HCT116 (cell line): ENCODE data around the gene MAN1A1.

ENCODE experiments used
- CEBPB ChIP-seq: IDR thresholded peaks from 2 replicates; pipeline ENCODE4 v1.6.1; 2012; ENCODE audit warnings: low read depth
- POLR2A ChIP-seq: IDR thresholded peaks from 2 replicates; pipeline ENCODE4 v1.7.0; 2011; ENCODE audit warnings: borderline replicate concordance; ENCODE audit not compliant: insufficient read depth, insufficient read length; ENCODE audit errors: extremely low read depth
- POLR2AphosphoS5 ChIP-seq: IDR thresholded peaks from 2 replicates; pipeline ENCODE4 v1.6.1; 2011; ENCODE audit warnings: mild to moderate bottlenecking, low read depth, low read length, moderate library complexity
- SP1 ChIP-seq: IDR thresholded peaks from 2 replicates; pipeline ENCODE4 v1.6.1; 2012; ENCODE audit warnings: low read depth
- YY1 ChIP-seq: IDR thresholded peaks from 2 replicates; pipeline ENCODE4 v1.6.1; 2011; ENCODE audit warnings: low read length, low read depth, moderate library complexity, mild to moderate bottlenecking; ENCODE audit not compliant: insufficient replicate concordance; ENCODE audit errors: extremely low read depth
- ZNF274 ChIP-seq: fragments of 200-500 bp; sonication (Bioruptor generic); IDR thresholded peaks from 2 replicates; pipeline ENCODE4 v1.6.1; 2014; ENCODE audit warnings: mild to moderate bottlenecking, low read depth, low read length, inconsistent platforms
- TF ChIP-seq, protein P1 (sequence below), 3 experiments: fragments of 200-600 bp in 1 of 3; sonication (generic) in 1 of 3; IDR thresholded peaks in 2 of 3; conservative IDR thresholded peaks in 1 of 3; 2 replicates each; pipeline ENCODE4 v1.5.1; 2012 to 2017; ENCODE audit warnings: low read depth in 2 of 3, low read length in 2 of 3, antibody characterized with exemption in 1 of 3, borderline replicate concordance in 1 of 3, control low read depth in 1 of 3, mild to moderate bottlenecking in 1 of 3, mixed read lengths in 1 of 3, mixed run types in 1 of 3, moderate library complexity in 1 of 3; ENCODE audit not compliant: insufficient read depth in 1 of 3

- TF ChIP-seq, protein P1, sequence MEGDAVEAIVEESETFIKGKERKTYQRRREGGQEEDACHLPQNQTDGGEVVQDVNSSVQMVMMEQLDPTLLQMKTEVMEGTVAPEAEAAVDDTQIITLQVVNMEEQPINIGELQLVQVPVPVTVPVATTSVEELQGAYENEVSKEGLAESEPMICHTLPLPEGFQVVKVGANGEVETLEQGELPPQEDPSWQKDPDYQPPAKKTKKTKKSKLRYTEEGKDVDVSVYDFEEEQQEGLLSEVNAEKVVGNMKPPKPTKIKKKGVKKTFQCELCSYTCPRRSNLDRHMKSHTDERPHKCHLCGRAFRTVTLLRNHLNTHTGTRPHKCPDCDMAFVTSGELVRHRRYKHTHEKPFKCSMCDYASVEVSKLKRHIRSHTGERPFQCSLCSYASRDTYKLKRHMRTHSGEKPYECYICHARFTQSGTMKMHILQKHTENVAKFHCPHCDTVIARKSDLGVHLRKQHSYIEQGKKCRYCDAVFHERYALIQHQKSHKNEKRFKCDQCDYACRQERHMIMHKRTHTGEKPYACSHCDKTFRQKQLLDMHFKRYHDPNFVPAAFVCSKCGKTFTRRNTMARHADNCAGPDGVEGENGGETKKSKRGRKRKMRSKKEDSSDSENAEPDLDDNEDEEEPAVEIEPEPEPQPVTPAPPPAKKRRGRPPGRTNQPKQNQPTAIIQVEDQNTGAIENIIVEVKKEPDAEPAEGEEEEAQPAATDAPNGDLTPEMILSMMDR (IDR thresholded peaks at IDR 0.05 in 2 of 3, conservative IDR thresholded peaks at IDR 0.05 in 1 of 3; ENCODE audit: borderline replicate concordance in 1 of 3, insufficient read depth in 1 of 3, low read depth in 2 of 3, low read length in 2 of 3): no peak
- no peak for TF ChIP-seq CEBPB
- TF ChIP-seq POLR2A: no peak
- TF ChIP-seq POLR2AphosphoS5: no peak
- no peak for TF ChIP-seq YY1
- no peak for TF ChIP-seq SP1
- no peak for TF ChIP-seq ZNF274
Observed at GRCh38 chr6:119226089-119226488, 123.5 kb downstream of the MAN1A1 start.
